HL-60/S4 treated with phorbol 12-myristate 13-acetate at 8.2 ng/mL for 4 days and 3 days (cell line): ENCODE measurements around the gene ELMO1.

Source experiments
- in situ Hi-C: fragments of 300-500 bp; cut with MboI; formaldehyde crosslinking; loops from 2 replicates; pipeline ENCODE4 v1.15.0; 2022; ENCODE audit warnings: low sequenced_read_pairs

The ELMO1 gene

DNA sequence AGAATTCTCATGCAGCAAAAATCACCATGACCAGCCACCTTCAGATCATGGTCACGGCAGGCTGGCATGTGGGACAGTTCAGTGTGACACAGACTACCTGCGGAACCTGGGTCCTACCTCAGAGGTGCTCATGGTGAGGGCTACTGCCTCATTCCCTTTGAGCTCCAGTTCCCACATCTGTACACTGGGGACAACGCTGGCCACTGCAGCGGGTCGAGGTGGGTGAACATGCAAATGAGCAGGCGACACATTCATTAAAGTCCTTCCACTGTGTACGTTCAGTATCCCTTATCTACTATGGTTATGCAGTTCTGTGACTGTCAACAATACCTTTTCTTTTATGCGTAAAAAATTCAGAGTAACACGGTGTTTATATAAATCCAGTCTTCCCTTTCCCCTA lies 505.7 kb downstream of the ELMO1 start:
- in situ Hi-C loops = no loop called here

- in situ Hi-C loops = no loop called here
These were observed 506.1 kb downstream of the ELMO1 start for GRCh38 chr7:36942541-36942940.

DNA sequence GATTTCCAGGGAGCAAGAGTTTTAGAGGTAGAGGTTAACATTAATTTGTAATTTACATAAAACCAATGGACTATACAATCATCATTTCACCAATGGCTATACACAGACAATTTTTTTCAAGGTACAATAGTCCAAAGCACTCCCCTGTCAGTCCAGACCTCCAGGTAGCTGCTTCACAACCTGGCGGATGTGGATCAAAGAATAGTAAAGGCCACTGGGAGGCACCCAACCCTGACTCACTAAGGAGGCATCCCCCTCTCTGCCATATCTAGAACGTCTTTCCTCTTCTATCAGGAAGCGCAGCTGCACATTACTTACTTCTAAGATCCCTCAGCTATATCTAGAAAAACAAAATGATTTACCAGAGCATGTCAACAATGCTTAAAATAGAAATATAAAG lies 506.6 kb downstream of the ELMO1 start:
- in situ Hi-C loops = no loop called here

DNA sequence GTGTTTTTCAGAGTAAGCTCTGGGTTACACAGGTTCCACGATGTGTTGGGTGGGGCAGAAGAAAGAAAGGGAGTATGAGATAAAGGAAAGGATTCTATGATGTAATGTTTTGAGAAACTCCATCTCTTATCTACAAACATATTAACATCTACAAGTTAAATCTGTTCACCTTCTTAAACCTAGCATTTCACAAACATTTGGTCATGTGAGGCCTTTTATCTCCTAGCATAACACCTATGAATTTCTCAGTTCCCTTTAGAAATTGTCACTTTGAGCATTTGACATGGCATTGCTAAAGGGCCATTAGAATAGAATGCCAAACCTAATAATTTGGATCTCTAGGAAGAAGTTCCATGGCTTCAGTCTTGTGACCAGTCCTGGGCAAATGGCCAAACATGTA lies 507.3 kb downstream of the ELMO1 start:
- in situ Hi-C loops = no loop called here

- in situ Hi-C loops = no loop called here
These were observed 508.8 kb downstream of the ELMO1 start for GRCh38 chr7:36939816-36940215.

GRCh38 chr7:36937754-36938563 lies 510.7 kb downstream of the ELMO1 start:
- in situ Hi-C loops = no loop called here

DNA sequence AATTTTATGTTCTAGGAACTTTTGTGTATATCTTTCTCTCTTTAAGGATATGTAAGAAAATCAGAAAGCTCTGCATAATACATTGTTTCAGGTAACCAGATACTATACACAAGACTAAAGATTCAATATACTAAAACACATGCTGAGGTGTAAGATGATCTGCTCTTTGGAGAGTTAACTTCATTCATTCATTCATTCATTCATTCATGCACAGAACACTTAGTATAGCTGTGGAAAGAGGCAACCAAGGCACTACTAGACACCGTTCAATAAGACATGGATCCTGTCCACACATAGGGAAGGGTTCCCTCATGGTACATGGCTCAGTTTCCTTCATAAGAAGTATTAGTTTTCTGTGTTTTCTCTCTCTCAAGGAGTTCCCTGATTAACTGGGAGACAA lies 516.8 kb downstream of the ELMO1 start:
- in situ Hi-C loops = no loop called here

DNA sequence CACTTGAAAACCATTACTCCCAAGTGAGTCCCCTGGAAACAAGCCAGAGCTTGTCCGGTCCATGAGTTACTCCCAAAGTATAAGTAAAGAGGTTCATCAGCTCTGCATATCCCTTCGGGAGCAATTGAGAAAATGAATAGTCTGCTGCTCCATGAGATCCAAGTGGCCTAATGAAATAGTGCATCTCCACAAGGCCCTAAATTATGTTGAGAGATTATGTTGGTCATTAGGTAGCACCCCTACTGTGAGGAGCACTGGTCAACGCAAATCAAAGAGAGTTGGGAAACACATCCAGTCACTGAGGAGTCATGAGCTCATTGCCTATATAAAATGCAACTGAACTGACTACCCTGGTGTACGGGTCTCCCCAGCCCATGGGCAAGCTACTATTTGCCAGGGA lies 518.9 kb downstream of the ELMO1 start:
- in situ Hi-C loops = no loop called here

GRCh38 chr7:36928718-36929117 lies 519.9 kb downstream of the ELMO1 start:
- in situ Hi-C loops = no loop called here

GRCh38 chr7:36928311-36928710 lies 520.4 kb downstream of the ELMO1 start:
- in situ Hi-C loops = no loop called here

GRCh38 chr7:36925691-36926090 lies 523.0 kb downstream of the ELMO1 start:
- in situ Hi-C loops = no loop called here

DNA sequence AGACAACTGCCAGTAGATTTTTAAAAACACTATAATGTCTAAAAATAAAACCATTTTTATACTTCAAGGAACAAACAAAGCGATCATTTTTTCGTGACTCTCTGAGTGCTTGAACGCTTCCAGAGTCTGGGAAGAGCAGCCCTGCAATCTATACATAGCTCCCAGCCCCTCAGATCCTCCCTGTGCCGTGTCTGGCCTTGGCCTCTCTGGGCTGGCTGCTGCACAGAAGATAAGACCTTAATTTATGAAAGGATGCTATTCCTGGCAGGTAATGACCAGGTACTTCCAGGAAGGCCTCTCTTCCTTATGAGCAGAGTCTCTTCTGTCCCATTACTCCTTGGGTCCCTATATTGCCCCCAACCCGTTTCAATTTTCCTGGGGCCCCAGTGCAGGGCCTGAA lies 523.5 kb downstream of the ELMO1 start:
- in situ Hi-C loops = no loop called here

GRCh38 chr7:36923943-36924436 lies 524.7 kb downstream of the ELMO1 start:
- in situ Hi-C loops = no loop called here

- in situ Hi-C loops = no loop called here
These were observed 525.5 kb downstream of the ELMO1 start for GRCh38 chr7:36923185-36923584.

GRCh38 chr7:36920433-36920832 lies 528.2 kb downstream of the ELMO1 start:
- in situ Hi-C loops = no loop called here

GRCh38 chr7:36919738-36920137 lies 528.9 kb downstream of the ELMO1 start:
- in situ Hi-C loops = no loop called here

GRCh38 chr7:36918591-36918990 lies 530.1 kb downstream of the ELMO1 start:
- in situ Hi-C loops = no loop called here

DNA sequence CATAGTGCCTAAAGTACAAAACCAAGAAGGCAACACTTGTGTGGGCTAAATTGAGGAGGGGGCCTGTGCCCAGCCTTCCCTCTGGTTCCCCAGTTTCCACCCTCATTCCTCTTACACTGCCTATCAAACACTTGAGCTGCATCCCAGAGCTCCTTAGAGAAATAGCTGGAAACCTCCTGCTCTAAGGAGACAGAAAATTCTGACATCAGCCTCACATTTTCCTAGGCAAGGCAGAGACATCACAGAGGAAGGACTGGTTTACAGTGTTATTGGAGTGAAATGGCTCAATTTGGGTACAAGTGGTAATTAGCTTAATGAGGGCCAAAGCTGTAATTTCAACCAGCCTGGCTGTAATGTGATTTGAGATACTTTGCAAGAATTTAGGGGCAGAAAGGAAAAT lies 532.0 kb downstream of the ELMO1 start:
- in situ Hi-C loops = no loop called here

DNA sequence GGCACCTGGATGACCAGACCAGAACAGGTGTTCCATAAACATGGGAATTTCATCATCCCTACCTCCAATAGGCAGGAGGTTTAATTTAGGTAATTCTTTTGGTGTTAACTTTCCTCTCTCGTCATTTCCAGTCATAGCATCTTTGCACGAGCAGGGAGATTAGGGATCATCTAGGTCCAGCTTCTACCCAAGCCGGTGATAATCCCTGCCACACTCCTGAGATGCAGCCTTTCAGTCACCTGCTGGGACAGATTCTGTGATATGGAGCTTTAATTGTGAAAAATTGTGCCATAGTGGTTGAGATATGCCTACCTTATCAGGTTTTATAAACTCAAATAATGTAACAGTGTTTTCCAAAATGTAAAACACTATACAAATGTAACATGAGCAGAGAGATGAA lies 532.5 kb downstream of the ELMO1 start:
- in situ Hi-C loops = no loop called here

- in situ Hi-C loops = no loop called here
These were observed 536.9 kb downstream of the ELMO1 start for GRCh38 chr7:36911788-36912187.

- in situ Hi-C loops = no loop called here
These were observed 537.8 kb downstream of the ELMO1 start for GRCh38 chr7:36910859-36911258.

- in situ Hi-C loops = no loop called here
These were observed 538.3 kb downstream of the ELMO1 start for GRCh38 chr7:36910401-36910800.
